ENCODE data around the gene FOLR1. TPM values are rescaled to one million over a fixed set of nuclear protein-coding genes. Genes with fewer than 3 reads are reported as not detected.
A peak's percentile ranks its signal among the peaks of the same experiment; 100 is the strongest.

Gene FOLR1
- total and polyA plus RNA-seq, 9 of the 15 experiments (the other 6 are each of a cell fraction or from before 2014, with no cell fraction given) = 0.22 to 2.3 (median 1.0) TPM

DNA sequence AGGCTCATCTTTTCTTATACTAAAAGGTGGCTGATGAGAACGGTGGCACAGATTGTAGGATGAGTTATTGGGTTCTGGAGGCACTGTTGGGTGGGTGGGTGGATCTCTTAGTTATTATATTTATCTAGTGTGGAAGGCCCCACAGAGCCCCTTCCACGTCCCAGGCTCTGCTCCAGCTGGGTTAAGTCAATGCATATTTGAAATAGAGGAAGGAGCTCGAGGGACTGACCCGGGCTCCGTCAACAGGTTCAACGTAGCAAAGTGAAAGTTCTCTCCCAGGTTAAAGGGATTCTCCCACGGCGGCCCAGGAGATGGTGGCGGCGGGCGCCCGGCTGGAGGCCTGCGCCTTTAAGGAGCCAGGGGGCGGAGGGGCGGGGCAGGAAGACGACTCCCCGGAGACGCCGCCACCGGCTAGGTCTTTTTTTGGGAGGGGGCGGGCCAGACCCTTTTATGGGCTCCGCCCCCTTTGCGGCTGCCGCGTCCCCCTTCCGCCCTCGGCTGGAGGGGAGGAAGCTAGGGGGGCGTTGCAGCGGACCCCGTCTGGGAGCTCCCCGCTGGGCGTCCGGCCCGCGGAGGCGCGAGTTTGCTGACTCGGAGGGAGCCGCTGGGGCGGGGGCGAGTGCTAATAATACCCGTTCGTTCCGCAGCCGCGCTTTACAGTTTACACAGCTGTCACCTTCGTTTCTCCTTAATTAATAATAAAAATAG lies 31.1 kb downstream of the FOLR1 start (continued):
- TF ChIP-seq CREB1 (IDR thresholded peaks at IDR 0.05) (peak; percentile 29), CREB1 (CRISPR knock-in tag; IDR thresholded peaks at IDR 0.05) (no peak; the same call in 1 of the 2 replicates), CBX3 (IDR thresholded peaks at IDR 0.05; ENCODE audit: borderline replicate concordance in 1 of 2, low read length in 2 of 2) (no peak), RBM25 (IDR thresholded peaks at IDR 0.05; ENCODE audit: low read depth, low read length, severe bottlenecking) (no peak), CTBP1 (IDR thresholded peaks at IDR 0.05; ENCODE audit: borderline replicate concordance) (peak; percentile 30; the same call in 1 of the 2 replicates), ZNF561 (CRISPR knock-in tag; conservative IDR thresholded peaks at IDR 0.05) (no peak), ASH1L (IDR thresholded peaks at IDR 0.05; ENCODE audit: borderline replicate concordance, low read depth, partially characterized antibody) (no peak), SPI1 (IDR thresholded peaks at IDR 0.05; ENCODE audit: borderline replicate concordance, low read depth, low read length) (0 out of 2 replicates have a peak, but pooled peaks have one; percentile 9), MYC (IDR thresholded peaks at IDR 0.05; ENCODE audit: low read depth, low read length) (peak; percentile 40; the same call in 1 of the 2 replicates), MYC (CRISPR knock-in tag; IDR thresholded peaks at IDR 0.05; ENCODE audit: borderline replicate concordance, low read depth) (peak; percentile 60; the same call in 1 of the 2 replicates), MEIS2 (IDR thresholded peaks at IDR 0.05; ENCODE audit: partially characterized antibody) (peak; percentile 55), CBX2 (IDR thresholded peaks at IDR 0.05; ENCODE audit: insufficient read depth, low read length, poor library complexity, severe bottlenecking) (no peak), ZKSCAN1 (IDR thresholded peaks at IDR 0.05; ENCODE audit: low read depth, low read length) (peak; percentile 96), ETV6 (IDR thresholded peaks at IDR 0.05; ENCODE audit: borderline replicate concordance in 1 of 2, low read depth in 2 of 2, low read length in 1 of 2) (no peak; a peak in 1 of 4 replicates), ETV6 (CRISPR knock-in tag; IDR thresholded peaks at IDR 0.05; ENCODE audit: borderline replicate concordance) (no peak), KAT2B (IDR thresholded peaks at IDR 0.05; ENCODE audit: low read depth, low read length) (no peak), TOE1 (IDR thresholded peaks at IDR 0.05; ENCODE audit: borderline replicate concordance) (peak; percentile 90; the same call in 1 of the 2 replicates), TOE1 (CRISPR knock-in tag; IDR thresholded peaks at IDR 0.05; ENCODE audit: borderline replicate concordance, low read depth) (no peak), ATF1 (CRISPR knock-in tag; IDR thresholded peaks at IDR 0.05) (no peak), ATF1 (tag; IDR thresholded peaks at IDR 0.05) (peak; percentile 77), NFXL1 (CRISPR knock-in tag; IDR thresholded peaks at IDR 0.05) (no peak), SRSF9 (IDR thresholded peaks at IDR 0.05; ENCODE audit: borderline replicate concordance, low read depth, low read length) (no peak), SREBF1 (IDR thresholded peaks at IDR 0.05; ENCODE audit: borderline replicate concordance, low read depth, low read length) (no peak), MEF2A (IDR thresholded peaks at IDR 0.05; ENCODE audit: control insufficient read depth, low read depth, low read length) (0 out of 2 replicates have a peak, but pooled peaks have one; percentile 9), PRPF4 (IDR thresholded peaks at IDR 0.05; ENCODE audit: insufficient read depth, low read depth, low read length, poor library complexity, severe bottlenecking) (no peak), TBP (optimal IDR thresholded peaks at IDR 0.05; ENCODE audit: low read depth, low read length) (peak; percentile 26), ZNF263 (CRISPR knock-in tag; IDR thresholded peaks at IDR 0.05; ENCODE audit: borderline replicate concordance) (0 out of 2 replicates have a peak, but pooled peaks have one; percentile 28), PCBP1 (IDR thresholded peaks at IDR 0.05; ENCODE audit: low read depth, low read length, poor library complexity, severe bottlenecking) (peak; percentile 73), MXI1 (IDR thresholded peaks at IDR 0.05; ENCODE audit: low read depth, low read length) (no peak)
- TF ChIP-seq, protein P1, sequence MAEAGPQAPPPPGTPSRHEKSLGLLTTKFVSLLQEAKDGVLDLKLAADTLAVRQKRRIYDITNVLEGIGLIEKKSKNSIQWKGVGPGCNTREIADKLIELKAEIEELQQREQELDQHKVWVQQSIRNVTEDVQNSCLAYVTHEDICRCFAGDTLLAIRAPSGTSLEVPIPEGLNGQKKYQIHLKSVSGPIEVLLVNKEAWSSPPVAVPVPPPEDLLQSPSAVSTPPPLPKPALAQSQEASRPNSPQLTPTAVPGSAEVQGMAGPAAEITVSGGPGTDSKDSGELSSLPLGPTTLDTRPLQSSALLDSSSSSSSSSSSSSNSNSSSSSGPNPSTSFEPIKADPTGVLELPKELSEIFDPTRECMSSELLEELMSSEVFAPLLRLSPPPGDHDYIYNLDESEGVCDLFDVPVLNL (CRISPR knock-in tag; IDR thresholded peaks at IDR 0.05; ENCODE audit: low read depth) = no peak

All from K562 (cell line).